Right ventricle myocardium inferior (tissue), 1 donor: ENCODE results near the gene C1QTNF1. TPM values are rescaled to one million over a fixed set of nuclear protein-coding genes. Genes with fewer than 3 reads are reported as not detected.

Experiments
- ATAC-seq: fragments of 200-7000 bp; cut with Tn5 transposase; one replicate; pipeline ENCODE4 v1.9.1; 2020; ENCODE audit warnings: mild to moderate bottlenecking, moderate library complexity
- DNase-seq: peaks from one replicate; pipeline ENCODE4 v3.0.0; 2021; ENCODE audit errors: missing footprints
- intact Hi-C: fragments of 100-400 bp; cut with DNase I; formaldehyde crosslinking; loops from one replicate; pipeline ENCODE4 v1.11.0; 2022
- total RNA-seq: library from RNA; stranded (reverse); fragmentation: NEBNext Ultra II Directional; extraction: Animal tissue kit (Norgen Biotek cat#: 25700); gene quantifications from one replicate; pipeline ENCODE4 v1.2.1, GENCODE V29; 2021
- donor health status: DM: no; HTN: yes; CAD: no; lungs with severe emphysema.

The C1QTNF1 gene
- total RNA-seq, 1 donor from 2014 or later = 240 TPM

GRCh38 chr17:79045001-79045729, 21.2 kb downstream of the C1QTNF1 start:
- ATAC-seq = no peak
- intact Hi-C loops = no loop called here

GRCh38 chr17:79045842-79046196, 21.9 kb downstream of the C1QTNF1 start:
- ATAC-seq (peak; percentile 68), DNase-seq (peak; percentile 91)
- intact Hi-C loops = loop anchor here (2.0 kb wide), 2 partner anchors 23 to 37 kb away; no protein-coding TSS in a partner anchor

More at GRCh38 chr17:79045001-79045729, 21.2 kb downstream of the C1QTNF1 start:
- no peak for DNase-seq

- DNase-seq = no peak
Measured at GRCh38 chr17:79046197-79046915, 22.4 kb downstream of the C1QTNF1 start.

GRCh38 chr17:79046916-79047280, 22.9 kb downstream of the C1QTNF1 start:
- ATAC-seq = peak; percentile 65
- peak; percentile 86 for DNase-seq
- intact Hi-C loops = loop anchor here (2.0 kb wide), 2 partner anchors 24 to 36 kb away; no protein-coding TSS in a partner anchor

More at GRCh38 chr17:79046197-79046915, 22.4 kb downstream of the C1QTNF1 start:
- intact Hi-C loops = loop anchor here (2.0 kb wide), 2 partner anchors 24 to 36 kb away; no protein-coding TSS in a partner anchor
- peak; percentile 74 for ATAC-seq

GRCh38 chr17:79047291-79047920, 23.4 kb downstream of the C1QTNF1 start:
- ATAC-seq (peak; percentile 19), DNase-seq (no peak)
- intact Hi-C loops = loop anchor here (2.0 kb wide), 2 partner anchors 25 to 35 kb away; no protein-coding TSS in a partner anchor

DNA sequence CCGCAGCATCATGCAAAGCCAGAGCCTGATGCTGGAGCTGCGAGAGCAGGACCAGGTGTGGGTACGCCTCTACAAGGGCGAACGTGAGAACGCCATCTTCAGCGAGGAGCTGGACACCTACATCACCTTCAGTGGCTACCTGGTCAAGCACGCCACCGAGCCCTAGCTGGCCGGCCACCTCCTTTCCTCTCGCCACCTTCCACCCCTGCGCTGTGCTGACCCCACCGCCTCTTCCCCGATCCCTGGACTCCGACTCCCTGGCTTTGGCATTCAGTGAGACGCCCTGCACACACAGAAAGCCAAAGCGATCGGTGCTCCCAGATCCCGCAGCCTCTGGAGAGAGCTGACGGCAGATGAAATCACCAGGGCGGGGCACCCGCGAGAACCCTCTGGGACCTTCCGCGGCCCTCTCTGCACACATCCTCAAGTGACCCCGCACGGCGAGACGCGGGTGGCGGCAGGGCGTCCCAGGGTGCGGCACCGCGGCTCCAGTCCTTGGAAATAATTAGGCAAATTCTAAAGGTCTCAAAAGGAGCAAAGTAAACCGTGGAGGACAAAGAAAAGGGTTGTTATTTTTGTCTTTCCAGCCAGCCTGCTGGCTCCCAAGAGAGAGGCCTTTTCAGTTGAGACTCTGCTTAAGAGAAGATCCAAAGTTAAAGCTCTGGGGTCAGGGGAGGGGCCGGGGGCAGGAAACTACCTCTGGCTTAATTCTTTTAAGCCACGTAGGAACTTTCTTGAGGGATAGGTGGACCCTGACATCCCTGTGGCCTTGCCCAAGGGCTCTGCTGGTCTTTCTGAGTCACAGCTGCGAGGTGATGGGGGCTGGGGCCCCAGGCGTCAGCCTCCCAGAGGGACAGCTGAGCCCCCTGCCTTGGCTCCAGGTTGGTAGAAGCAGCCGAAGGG, 24.2 kb downstream of the C1QTNF1 start:
- ATAC-seq (no peak), DNase-seq (no peak)
- intact Hi-C loops = loop anchor here (2.0 kb wide), 2 partner anchors 25 to 35 kb away; no protein-coding TSS in a partner anchor

GRCh38 chr17:79048826-79049755, 25.1 kb downstream of the C1QTNF1 start:
- intact Hi-C loops = no loop called here
- DNase-seq = no peak
- no peak for ATAC-seq

DNA sequence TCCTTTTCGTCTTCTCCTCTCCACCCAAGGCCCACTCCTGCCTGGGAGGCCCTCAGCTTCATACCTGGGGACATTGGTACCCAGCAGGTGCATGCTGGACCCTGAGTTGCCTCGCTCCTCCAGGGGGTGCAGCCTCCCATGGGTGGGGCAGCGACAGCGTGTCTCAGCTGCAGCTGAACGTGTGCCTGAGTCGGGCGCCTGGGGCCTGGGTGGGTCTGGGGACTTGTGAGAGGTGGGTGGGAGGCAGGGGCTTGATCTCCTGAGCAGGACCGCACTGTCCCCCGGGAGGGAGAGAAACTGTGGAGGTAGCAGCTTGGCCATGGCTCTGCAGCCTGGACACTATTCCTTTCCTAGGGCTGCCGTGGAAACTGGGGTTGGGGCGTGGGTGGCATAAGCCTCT, 25.9 kb downstream of the C1QTNF1 start:
- intact Hi-C loops = no loop called here
- ATAC-seq (no peak), DNase-seq (no peak)

- ATAC-seq (no peak), DNase-seq (no peak)
- intact Hi-C loops = no loop called here
Measured at GRCh38 chr17:79050551-79050950, 26.6 kb downstream of the C1QTNF1 start.

DNA sequence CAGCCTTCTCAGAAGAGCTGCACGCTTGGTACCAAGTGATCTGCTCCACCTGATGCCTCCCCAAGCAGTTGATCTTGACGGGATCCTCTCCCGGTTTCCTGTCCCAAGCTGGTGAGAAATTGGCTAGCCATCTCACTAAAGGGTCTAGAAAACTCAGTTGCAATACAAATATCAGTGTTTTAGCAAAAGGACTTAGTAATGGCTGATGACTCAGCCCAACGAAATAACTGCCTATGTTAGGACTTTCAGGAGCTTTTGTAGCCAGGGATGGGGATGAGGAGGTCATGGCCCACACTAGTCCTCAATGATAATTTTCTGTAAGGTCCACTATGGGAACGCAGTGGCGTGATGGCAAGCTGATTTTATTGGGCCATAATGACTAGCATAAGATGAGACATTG, 27.3 kb downstream of the C1QTNF1 start:
- intact Hi-C loops = no loop called here
- no peak for DNase-seq

GRCh38 chr17:79052131-79052530, 28.2 kb downstream of the C1QTNF1 start:
- DNase-seq = no peak
- ATAC-seq = no peak
- intact Hi-C loops = no loop called here

More for the DNA sequence above, 27.3 kb downstream of the C1QTNF1 start:
- ATAC-seq = no peak

GRCh38 chr17:79053251-79053925, 29.4 kb downstream of the C1QTNF1 start:
- intact Hi-C loops = no loop called here
- no peak for ATAC-seq
- no peak for DNase-seq

- ATAC-seq = no peak
- intact Hi-C loops = no loop called here
Measured at GRCh38 chr17:79054200-79054960, 30.4 kb downstream of the C1QTNF1 start.

DNA sequence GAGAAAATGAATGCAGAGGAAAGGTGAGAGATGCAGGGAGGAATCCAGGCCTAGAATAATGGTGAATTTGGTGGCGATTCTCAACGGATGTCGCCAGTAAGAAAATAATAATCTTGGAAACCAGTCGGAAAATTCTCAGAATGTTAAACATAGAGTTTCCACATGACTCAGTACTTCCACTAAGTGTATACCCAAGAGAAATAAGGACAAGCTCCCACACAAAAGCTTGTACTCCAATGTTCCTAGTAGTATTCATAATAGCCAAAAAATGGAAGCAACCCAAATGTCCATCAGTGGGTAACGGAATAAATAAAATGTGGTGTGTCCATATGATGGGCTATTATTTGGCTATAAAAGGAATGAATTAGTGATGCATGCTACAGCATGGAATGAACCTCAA, 31.2 kb downstream of the C1QTNF1 start:
- intact Hi-C loops = no loop called here
- DNase-seq (no peak), ATAC-seq (no peak)

More at GRCh38 chr17:79054200-79054960, 30.4 kb downstream of the C1QTNF1 start:
- no peak for DNase-seq

DNA sequence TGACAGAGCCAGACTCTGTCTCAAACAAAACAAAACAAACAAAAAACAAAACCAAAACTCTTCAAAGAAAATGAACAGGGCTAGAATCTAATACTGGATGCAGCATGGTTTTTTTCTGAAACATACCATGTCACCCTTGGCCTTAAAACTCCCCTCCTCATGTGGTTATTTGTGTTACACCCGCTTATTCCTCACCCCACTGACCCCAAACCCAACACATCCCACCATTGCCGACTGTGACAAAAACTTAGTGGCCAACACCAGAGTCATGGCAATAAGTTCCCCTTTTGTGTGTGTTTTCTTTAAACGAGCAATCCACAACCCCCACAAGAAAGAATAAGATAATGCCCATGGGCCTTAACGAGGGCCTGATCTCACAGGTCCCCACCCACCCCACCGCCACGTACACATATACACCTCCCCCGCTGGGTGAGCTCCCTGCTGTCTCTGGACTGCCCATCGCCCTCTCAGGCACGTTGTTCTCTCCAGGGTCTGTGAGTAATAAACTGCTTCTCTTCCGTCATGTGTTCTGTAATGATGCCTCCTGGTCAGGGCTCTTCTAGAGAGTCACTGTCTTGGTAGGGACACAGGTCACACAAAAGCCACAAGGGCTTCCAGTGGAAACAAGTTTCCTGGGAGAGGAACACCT, 33.9 kb downstream of the C1QTNF1 start:
- intact Hi-C loops = no loop called here
- ATAC-seq (no peak), DNase-seq (no peak)

GRCh38 chr17:79062691-79063090, 38.7 kb downstream of the C1QTNF1 start:
- DNase-seq = no peak
- intact Hi-C loops = no loop called here

More at GRCh38 chr17:79062691-79063090, 38.7 kb downstream of the C1QTNF1 start:
- ATAC-seq = no peak
